Measurements from ENCODE around the gene ODAD3. TPM values are rescaled to one million over a fixed set of nuclear protein-coding genes. Genes with fewer than 3 reads are reported as not detected.
"Not testable (repeated sequence)": the region's sequence is repeated elsewhere in the genome, so short reads cannot be mapped to it uniquely, and the experiment has no call there.

The ODAD3 gene
- total RNA-seq, 1 experiment from 2014 or later, result 1.5 TPM

DNA sequence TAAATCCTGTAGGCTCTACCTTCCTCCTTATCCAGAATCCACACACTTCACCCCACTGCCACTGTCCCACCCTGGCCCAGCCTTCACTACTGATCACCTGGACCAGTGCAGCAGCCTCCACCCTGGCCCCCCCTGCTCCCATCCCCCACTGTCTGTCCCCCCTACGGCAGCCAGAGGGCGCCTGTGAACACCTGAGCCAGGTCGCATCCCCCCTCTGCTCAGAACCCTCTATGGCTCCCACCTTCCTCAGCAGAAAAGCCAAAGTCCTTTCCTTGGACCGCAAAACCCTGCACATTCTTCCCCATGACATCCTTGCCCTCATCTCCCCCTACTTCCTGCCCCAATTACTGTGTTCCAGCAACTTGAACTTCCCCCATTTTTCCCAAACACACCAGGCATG, 25.3 kb upstream of the ODAD3 start:
- no peak for DNase-seq (ENCODE audit: low spot score)

DNA sequence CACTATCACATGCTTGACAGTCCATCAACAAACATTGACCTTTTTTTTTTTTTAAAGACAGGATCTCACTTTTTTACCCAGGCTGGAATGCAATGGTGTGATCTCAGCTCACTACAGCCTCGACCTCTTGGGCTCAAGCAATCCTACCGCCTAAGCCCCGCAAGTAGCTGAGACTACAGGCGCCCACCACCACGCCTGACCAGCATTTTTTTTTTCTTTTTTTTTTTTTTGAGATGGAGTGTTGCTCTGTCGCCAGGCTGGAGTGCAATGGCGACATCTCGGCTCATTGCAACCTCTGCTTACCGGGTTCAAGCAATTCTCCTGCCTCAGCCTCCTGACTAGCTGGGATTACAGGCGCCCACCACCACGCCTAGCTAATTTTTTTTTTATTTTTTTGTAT, 24.0 kb upstream of the ODAD3 start:
- not testable (repeated sequence) for DNase-seq (ENCODE audit: low spot score)

DNA sequence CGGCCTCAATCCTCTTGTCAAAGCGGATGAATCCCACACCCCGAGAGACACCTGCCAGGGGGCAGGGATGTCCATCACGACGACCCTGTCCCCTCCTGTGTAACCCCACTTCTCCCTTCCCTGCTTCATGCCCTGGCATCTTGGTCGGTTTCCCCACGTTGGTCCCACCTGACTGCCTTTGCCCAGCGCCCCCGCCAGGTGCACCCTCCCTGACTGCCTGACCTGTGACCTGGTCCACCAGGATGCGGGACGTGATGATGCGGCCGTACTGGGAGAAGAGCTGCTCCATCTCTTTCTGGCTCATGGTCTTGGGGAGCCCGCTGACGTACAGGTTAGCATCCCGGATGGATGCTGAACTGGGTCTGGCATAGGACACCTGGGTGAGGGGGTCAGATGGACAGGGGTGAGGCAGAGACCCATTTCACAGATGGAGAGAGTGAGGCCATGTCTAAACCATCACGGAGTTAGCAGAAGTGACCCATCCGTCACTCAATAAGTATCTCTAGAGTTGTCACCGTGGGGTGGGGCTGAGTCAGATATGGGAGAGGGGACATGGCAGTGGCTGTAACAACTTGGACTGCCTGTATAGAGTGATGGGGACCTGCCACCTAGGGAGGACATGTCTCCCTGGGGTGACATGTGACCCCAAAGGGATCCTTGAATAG, 23.4 kb upstream of the ODAD3 start:
- DNase-seq (ENCODE audit: low spot score), result no peak

DNA sequence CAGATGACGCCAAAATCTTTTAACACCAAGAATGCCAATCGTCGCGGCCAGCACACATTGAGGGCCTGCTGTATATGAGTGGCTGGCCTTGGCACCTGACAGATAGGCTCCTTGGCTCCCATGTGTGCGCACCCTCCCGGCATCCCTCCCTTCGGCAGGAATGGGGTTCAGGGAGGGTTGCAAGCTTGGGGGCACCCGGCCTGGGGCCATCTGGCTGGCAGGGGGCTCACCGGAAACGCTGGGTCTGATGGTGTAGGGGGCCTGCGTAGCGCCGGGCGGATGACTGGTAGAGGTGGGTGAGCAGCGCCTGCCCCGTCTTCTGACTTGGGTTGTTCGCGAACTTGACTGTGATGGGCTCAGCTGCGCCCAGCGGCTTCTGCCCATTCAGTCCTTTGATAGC, 22.9 kb upstream of the ODAD3 start:
- no peak for DNase-seq (ENCODE audit: low spot score)

DNA sequence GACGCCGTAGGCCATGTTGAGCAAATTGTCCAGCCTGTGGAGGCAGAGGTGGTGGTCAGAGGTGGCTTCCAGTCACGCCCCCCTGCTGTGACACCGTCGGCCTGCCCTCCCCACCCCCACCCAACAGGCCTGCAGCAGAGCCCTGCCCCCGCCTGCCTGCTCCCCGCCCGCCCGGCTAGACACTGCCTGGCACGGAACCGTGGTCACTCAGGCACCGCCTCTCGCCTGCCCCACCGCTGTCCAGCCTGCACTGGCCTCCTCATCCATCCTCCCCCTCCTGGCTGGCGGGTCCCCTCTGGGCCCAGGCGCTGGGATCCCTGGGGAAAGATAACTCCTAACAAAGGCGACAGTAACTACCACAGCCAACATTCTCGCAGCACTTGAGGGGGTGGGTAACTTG, 22.2 kb upstream of the ODAD3 start:
- DNase-seq (ENCODE audit: low spot score), result no peak

DNA sequence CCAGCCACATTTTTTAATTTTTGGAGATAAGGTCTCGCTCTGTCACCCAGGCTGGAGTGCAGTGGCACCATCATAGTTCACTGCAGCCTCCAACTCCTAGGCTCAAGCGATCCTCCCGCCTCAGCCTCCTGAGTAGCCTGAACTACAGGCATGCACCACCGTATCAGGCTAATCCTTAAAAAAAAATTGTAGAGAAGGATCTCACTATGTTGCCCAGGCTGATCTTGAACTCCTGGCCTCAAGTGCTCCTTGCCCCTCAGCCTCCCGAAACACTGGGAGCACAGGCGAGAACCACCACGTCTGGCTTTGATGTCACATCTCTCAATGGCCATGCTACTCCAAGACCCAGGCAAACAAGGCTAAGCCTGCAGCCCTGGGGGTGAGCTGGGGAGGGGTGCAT, 21.7 kb upstream of the ODAD3 start:
- DNase-seq (ENCODE audit: low spot score), result no peak

DNA sequence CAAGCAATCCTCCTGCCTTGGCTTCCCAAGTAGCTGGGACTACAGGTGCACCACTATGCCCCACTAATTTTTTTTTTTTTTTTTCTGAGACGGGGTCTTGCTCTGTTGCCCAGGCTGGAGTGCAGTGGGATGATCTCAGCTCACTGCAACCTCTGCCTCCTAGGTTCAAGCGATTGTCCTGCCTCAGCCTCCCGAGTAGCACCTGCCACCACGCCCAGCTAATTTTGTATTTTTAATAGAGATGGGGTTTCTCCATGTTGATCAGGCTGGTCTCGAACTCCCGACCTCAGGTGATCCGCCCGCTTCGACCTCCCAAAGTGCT, 20.3 kb upstream of the ODAD3 start:
- DNase-seq (ENCODE audit: low spot score), result not testable (repeated sequence)

DNA sequence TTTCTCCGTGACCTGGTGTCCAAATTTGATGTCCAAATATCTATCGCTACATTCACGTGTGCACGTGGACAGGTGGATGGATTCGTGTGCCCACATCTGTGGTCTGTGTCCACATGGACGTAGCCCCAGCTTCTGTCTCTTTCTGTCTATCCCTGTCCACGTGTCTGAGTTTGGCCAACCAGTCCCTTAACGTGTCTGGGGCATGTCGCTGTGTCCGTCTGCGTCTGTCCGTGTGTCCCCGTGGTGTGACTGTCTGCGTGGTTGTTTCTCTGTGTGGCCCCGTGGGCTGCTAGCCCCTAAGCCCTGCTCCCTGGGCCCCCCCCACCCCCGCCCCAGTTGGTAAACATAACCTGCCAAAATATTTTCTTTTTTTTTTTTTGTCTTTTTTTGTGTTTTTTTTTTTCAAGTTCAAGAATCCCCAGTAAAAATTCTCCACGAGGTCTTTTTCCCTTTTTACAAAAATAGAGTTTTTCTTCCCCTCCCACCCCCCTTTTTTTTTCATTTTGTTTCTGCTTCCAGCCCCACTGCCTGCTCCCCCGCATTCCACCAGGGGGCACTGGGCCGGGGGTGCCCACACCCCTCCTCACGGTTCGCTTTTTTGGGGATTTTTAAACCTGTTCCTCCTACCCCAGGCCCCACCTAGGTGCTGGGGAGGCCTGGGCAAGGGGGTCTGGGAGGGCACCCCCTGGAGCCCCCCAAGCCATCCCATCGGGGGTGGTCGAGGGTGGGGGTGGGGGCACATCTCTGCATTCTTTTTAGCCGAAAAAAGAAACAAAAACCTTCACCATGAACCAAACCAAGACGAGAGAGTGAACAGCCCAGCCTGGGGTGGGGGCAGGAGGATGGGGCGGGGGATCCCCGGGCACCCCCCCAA, 18.8 kb upstream of the ODAD3 start:
- DNase-seq (ENCODE audit: low spot score), result no peak

DNA sequence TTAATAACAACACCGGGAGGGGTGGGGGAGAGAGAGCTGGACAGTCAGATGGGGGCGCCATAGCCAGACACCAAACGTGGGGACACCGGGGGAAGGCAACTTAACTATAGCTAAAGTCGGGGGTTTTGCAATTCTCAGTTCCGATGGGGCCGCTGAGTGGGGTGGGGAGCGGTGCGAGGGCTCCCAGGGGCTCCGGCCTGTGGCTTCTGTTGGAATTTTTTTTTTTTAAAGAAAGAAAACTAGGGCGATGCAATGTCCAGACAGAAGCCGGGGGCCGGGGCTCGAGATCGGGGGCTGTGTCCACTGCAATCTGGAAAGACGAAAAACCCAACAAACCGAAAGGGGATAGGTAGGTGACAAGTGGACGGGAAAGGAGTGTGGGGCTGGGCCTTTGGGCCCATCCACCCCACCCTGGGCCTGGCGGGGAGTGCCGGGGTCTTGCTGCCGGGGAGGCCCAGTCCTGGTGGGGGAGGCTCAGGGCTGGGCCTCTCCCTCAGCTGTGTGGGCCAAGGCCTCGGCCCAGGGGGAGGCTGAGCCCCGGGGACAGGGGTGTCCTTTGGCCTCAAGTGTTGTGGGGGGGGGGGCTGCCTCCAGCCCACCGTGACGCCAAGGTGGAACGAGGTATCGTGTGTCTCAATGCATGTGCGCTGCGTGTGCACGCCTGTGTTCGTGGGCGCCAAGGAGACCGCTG, 17.8 kb upstream of the ODAD3 start:
- no peak for DNase-seq (ENCODE audit: low spot score)

DNA sequence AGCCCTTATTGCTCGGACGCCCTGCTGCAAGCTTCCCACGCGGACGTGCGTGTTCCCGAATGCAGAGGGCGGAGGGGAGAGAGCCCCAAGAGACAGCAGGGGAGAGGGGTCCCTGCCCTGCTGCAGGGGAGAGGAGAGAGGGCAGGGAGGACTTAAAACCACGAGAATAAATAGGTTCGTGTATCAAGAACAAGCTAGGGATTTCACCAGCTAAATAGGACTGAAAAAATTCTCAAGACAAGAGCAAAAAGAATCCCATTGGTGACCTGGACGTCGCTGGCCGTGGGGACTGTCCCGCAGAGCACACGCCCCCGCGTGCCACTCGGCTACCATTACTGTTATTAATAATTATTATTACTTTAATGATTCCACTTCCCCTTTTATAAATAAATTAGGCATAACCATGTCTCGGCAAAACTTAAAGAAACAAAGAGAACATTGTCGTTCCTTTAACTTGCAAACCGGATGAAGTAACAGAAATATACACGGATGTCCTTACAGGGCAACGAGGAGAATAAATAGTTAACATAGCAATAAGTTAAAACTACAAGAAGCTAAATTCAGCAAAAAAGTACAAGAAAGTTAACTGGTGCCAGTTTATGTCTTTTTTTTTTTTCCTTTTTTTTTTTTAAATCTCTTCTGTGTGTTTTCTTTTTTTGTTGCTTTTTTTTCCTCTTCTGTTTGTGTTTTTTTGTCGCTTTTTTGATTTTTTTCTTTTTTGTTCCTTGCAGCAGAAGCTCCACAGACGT, 17.1 kb upstream of the ODAD3 start:
- no peak for DNase-seq (ENCODE audit: low spot score)

DNA sequence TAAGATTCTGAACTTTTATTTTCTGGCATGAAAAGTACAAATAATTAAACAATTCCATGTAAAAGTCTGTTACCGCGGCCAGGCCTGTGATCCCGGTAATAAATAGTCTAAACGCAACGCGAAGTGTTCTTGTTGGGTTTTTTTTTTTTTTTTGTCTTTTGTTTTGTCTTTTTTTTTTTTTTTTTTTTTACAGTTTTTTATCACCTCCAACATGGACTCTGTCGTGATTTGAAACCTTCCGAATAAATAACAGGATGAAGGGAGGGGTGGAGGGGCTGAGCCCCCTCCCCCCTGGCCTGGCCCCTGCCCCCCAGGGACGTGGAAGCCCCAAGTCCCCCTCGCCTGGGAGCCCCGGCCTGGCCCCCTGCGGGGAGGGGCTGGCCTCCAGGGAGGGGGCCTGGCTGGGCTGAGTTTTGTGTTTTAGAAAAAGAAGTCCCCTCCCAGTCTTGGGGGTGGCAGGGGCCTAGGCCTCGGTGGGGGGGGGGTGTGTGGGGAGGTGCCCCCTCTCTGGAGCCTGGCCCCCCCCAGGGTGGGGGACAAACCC, 16.5 kb upstream of the ODAD3 start:
- DNase-seq (ENCODE audit: low spot score), result no peak

DNA sequence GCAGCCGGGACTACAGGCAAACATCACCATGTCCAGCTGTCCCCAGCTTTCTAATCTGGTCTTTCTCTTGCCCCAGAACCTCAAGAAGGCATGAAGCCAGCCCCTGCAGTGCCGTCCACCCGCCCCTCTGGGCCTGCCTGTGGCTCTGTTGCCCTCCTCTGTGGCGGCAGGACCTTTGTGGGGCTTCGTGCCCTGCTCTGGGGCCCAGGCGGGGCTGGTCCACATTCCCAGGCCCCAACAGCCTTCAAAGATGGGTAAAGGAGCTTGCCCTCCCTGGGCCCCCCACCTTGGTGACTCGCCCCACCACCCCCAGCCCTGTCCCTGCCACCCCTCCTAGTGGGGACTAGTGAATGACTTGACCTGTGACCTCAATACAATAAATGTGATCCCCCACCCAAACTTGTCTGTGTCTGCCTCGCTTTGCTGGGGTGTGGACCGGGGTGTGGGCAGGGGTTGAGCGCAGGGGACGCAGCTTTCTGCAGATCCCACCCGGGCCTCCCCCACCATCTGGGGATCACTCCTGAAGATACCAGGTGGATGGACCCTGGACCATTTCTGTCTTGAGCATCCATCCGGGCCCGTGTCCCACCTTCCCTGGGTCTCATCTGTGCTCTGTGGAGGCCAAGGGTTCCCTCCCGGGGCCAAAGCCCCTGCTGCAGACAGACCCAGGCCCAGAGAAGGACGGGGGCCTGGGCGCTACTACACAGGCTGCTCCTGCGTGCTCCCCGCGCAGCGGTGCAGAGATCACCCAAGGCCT, 15.8 kb upstream of the ODAD3 start:
- DNase-seq (ENCODE audit: low spot score), result no peak

DNA sequence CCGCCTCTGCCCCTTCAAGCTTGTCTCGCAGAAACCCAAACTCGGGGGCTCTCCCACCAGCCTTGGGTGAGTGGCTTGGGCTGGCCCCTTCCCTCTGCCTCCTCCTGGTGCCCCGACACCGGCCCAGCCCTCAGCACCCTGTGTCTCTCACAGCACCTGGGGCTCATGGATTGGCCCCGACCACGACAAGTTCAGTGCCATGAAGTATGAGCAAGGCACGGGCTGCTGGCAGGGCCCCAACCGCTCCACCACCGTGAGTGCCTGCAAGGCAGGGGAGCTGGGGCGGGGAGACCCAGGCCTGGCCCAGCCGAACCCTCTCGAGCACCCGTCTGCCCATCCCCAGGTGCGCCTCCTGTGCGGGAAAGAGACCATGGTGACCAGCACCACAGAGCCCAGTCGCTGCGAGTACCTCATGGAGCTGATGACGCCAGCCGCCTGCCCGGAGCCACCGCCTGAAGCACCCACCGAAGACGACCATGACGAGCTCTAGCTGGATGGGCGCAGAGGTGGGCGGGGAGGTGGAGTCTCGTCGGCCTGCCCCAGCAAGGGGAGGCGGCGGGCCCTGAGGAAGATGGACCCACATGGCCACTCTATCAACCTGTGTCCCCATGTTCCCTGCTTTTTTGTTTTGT, 14.1 kb upstream of the ODAD3 start:
- no peak for DNase-seq (ENCODE audit: low spot score)

DNA sequence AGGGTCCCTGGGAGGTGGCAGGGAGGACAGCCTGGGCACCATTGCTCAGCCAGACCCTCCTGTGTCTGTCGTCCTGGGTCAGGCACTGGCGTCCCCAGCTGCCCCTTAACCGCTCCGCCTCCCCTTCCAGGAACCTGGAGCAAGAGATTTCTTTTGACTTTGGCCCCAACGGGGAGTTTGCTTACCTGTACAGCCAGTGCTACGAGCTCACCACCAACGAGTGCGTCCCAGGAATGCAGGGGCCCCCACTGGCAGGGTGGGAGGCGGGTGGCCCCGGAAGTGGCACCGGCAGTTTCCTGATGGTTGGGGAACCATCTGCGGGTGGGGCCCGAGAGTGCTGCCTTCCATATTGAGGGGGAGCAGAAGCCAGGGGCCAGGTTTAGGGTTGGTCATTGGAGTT, 13.5 kb upstream of the ODAD3 start:
- DNase-seq (ENCODE audit: low spot score), result no peak

DNA sequence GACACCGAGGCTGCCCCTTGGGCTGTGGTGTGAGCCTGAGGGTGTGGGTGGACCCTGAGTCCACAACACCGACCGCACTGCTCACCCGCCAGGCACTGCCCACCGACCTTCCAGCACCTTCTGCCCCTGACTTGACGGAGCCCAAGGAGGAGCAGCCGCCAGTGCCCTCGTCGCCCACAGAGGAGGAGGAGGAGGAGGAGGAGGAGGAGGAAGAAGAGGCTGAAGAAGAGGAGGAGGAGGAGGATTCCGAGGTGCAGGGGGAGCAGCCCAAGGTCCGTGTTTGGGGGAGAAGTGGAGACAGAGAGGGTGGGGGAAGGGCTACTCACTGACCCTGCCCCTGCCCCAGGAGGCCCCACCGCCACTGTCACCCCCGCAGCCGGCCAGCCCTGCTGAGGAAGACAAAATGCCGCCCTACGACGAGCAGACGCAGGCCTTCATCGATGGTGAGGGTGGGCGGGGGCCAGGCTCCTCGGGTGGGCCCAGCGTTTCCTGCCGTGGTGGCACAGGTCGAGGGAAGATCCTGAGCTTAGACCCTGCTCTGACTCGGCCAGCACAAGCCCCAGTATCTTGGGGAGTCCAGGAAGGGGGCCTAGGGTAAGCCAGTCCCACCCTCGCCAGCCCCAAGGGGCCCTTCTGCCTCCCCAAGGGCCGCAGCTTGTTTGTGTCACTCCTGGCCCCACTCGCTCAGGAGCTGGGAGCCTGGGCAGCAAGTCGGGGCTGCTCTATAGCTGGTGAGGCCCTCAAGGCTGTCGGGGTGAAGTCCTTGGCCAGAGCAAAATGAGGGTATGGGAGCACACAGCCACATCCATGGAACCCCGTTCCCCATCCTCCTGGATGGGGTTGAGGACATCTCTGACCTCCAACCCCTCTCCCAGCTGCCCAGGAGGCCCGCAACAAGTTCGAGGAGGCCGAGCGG, 12.7 kb upstream of the ODAD3 start:
- DNase-seq (ENCODE audit: low spot score), result no peak

DNA sequence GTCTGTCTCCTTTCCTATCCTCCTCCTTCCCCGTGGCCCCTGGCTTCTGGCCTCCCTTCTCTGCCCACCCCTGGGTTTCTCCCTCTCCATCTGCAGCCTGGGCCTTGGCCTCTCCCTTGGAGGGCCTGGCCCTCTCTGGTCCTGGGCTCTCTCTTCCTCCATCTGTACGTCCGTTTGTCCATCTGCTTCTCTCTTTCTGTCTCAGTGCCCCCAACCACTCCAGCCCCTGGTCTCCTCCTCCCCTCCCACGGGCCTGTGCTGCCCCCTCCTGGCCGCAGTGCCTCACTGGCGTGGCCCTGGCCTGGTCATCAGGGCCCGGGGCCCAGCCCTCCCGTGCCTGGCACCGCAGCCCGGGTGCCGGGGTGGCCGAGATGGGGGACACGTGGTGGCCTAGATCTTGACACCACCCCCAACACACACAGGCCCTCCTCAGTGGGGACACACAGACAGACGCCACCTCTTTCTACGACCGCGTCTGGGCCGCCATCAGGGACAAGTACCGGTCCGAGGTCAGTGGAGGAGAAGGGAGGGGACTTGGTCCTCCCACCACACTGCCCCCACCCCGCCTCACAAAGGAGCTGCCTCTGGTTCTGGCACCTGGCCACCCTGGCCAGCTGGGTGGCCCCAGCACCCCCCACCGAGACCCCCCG, 11.9 kb upstream of the ODAD3 start:
- no peak for DNase-seq (ENCODE audit: low spot score)

DNA sequence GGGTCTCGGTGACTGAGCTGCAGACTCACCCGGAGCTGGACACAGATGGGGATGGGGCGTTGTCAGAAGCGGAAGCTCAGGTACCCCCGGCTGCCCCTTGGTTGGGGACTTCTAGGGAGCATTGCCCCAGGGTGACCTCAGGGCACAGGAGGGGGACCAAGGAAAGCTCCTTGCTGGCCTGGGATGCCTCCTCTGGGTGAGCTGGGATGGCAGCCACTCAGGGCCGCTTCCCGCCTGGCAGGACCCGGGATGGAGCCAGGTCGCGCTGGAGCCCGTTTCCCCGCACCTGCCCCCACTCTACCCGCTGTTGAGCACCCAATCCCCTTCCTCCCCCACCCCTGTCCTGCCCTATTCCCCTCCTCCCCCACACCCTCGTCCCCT, 11.3 kb upstream of the ODAD3 start:
- DNase-seq (ENCODE audit: low spot score), result no peak

DNA sequence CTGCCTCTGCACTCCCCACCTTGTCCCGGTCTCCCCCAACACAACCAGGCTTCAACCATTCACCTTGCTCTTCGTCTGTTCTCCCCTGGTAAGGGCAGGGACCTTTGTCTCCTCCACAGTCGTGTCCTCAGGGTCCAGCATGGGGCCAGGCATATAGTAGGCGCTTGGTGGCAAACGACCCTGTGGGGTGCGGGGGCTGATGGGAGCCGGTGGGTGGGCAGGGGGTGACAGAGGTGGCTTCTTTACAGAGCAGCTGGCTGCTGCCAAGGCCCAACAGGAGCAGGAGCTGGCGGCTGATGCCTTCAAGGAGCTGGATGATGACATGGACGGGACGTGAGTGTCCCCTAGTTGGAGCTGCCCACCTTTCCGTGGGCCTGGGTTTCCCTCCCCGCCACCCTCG, 10.2 kb upstream of the ODAD3 start:
- DNase-seq (ENCODE audit: low spot score), result no peak

DNA sequence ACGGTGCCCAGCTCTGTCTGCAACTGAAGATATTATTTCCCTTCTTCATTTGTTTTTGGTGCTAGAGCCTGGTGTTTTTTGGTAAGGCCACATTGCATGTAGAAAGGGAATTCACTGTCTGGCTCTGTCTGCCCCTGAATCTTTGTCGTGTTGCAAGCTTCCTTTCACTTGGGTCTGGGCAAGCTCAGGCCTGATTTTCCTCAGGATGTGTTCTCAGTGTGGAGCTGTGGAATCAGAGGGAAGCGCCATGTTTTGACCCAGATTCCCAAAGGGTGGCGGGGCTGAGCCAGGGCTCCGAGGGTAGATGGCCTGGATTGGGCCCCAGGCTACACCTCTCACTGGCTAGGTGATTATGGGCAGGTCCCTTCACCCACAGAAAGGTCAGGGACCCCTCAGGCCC, 9.1 kb upstream of the ODAD3 start:
- DNase-seq (ENCODE audit: low spot score), result no peak
